ENCODE results near the gene PCGF3.

GRCh38 chr4:720111-720860, 14.7 kb downstream of the PCGF3 start:
- TF ChIP-seq CTCF (IDR thresholded peaks at IDR 0.05) (no peak), POLR2AphosphoS5 (IDR thresholded peaks at IDR 0.05) (no peak), POLR2A (IDR thresholded peaks at IDR 0.05) (no peak)

Data from prostate gland (tissue), 2 donors.